ENCODE results near the gene NTN1.

DNA sequence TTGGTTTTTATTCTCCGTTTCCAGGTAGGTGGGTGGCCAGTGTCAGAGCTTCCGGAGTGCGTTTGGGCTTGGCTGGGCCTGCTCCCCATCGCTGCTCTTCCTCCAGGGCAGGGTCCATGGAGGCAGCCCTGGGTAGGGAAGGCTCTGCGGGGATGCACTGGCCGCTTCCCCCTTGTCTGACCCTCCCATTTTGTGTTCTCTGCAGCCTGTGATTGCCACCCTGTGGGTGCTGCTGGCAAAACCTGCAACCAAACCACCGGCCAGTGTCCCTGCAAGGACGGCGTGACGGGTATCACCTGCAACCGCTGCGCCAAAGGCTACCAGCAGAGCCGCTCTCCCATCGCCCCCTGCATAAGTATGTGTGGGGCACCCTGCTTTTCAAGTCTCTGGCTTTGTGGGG is 158.3 kb downstream of the NTN1 start:
- no peak for TF ChIP-seq ZNF350 (tag by site-specific recombination; IDR thresholded peaks at IDR 0.05)
- TF ChIP-seq CTCF (tag by site-specific recombination; IDR thresholded peaks at IDR 0.05), result no peak
- TF ChIP-seq, protein P1, sequence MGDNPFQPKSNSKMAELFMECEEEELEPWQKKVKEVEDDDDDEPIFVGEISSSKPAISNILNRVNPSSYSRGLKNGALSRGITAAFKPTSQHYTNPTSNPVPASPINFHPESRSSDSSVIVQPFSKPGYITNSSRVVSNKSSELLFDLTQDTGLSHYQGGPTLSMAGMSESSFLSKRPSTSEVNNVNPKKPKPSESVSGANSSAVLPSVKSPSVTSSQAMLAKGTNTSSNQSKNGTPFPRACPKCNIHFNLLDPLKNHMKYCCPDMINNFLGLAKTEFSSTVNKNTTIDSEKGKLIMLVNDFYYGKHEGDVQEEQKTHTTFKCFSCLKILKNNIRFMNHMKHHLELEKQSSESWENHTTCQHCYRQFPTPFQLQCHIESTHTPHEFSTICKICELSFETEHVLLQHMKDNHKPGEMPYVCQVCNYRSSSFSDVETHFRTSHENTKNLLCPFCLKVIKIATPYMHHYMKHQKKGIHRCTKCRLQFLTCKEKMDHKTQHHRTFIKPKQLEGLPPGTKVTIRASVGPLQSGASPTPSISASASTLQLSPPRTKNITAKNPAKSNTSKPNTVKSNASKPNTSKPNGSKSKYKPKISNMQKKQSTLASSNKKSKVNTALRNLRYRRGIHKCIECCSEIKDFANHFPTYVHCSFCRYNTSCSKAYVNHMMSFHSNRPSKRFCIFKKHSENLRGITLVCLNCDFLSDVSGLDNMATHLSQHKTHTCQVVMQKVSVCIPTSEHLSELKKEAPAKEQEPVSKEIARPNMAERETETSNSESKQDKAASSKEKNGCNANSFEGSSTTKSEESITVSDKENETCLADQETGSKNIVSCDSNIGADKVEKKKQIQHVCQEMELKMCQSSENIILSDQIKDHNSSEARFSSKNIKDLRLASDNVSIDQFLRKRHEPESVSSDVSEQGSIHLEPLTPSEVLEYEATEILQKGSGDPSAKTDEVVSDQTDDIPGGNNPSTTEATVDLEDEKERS (tag by site-specific recombination; IDR thresholded peaks at IDR 0.05), result no peak
- TF ChIP-seq ZFP37 (tag by site-specific recombination; IDR thresholded peaks at IDR 0.05), result no peak
- TF ChIP-seq, protein P2, sequence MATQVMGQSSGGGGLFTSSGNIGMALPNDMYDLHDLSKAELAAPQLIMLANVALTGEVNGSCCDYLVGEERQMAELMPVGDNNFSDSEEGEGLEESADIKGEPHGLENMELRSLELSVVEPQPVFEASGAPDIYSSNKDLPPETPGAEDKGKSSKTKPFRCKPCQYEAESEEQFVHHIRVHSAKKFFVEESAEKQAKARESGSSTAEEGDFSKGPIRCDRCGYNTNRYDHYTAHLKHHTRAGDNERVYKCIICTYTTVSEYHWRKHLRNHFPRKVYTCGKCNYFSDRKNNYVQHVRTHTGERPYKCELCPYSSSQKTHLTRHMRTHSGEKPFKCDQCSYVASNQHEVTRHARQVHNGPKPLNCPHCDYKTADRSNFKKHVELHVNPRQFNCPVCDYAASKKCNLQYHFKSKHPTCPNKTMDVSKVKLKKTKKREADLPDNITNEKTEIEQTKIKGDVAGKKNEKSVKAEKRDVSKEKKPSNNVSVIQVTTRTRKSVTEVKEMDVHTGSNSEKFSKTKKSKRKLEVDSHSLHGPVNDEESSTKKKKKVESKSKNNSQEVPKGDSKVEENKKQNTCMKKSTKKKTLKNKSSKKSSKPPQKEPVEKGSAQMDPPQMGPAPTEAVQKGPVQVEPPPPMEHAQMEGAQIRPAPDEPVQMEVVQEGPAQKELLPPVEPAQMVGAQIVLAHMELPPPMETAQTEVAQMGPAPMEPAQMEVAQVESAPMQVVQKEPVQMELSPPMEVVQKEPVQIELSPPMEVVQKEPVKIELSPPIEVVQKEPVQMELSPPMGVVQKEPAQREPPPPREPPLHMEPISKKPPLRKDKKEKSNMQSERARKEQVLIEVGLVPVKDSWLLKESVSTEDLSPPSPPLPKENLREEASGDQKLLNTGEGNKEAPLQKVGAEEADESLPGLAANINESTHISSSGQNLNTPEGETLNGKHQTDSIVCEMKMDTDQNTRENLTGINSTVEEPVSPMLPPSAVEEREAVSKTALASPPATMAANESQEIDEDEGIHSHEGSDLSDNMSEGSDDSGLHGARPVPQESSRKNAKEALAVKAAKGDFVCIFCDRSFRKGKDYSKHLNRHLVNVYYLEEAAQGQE (tag by site-specific recombination; IDR thresholded peaks at IDR 0.05), result no peak

All from HEK293 (cell line).